ELF-1 (cell line): ENCODE measurements around the gene GRIK5.

Experiments
- DNase-seq: peaks from one replicate; pipeline ENCODE4 v3.0.0-alpha.2; 2016; ENCODE audit warnings: low read depth, low spot score

GRIK5 gene

GRCh38 chr19:42076380-42076944, 6.5 kb upstream of the GRIK5 start:
- DNase-seq, result no peak

GRCh38 chr19:42075616-42076379, 5.8 kb upstream of the GRIK5 start, which contains the start of gene ZNF574:
TSS of gene ZNF574 (plus strand) at chr19:42076166. CDS start at chr19:42078607, 2,441 bp downstream.
- DNase-seq, result peak; percentile 100

GRCh38 chr19:42075364-42075615, 5.3 kb upstream of the GRIK5 start:
- no peak for DNase-seq

- DNase-seq, result peak; percentile 39
These were observed 4.7 kb upstream of the GRIK5 start for GRCh38 chr19:42074513-42075363.

GRCh38 chr19:42071247-42071646, 1.2 kb upstream of the GRIK5 start:
- DNase-seq, result no peak

- DNase-seq, result no peak
These were observed 1.0 kb downstream of the GRIK5 start for GRCh38 chr19:42068756-42069571.

GRCh38 chr19:42068361-42068755, 1.6 kb downstream of the GRIK5 start:
- DNase-seq, result no peak

- no peak for DNase-seq
These were observed 2.6 kb downstream of the GRIK5 start for GRCh38 chr19:42067315-42067888.

- peak; percentile 82 for DNase-seq
These were observed 3.8 kb downstream of the GRIK5 start for GRCh38 chr19:42066075-42066754.

- DNase-seq, result no peak
These were observed 4.5 kb downstream of the GRIK5 start for GRCh38 chr19:42065511-42065910.

- no peak for DNase-seq
These were observed 5.0 kb downstream of the GRIK5 start for GRCh38 chr19:42065051-42065450.

GRCh38 chr19:42064432-42064831, 5.6 kb downstream of the GRIK5 start:
- no peak for DNase-seq

- no peak for DNase-seq
These were observed 7.6 kb downstream of the GRIK5 start for GRCh38 chr19:42062381-42062780.

GRCh38 chr19:42060117-42060516, 9.9 kb downstream of the GRIK5 start:
- no peak for DNase-seq

GRCh38 chr19:42059196-42059595, 10.8 kb downstream of the GRIK5 start:
- no peak for DNase-seq

- DNase-seq, result no peak
These were observed 12.2 kb downstream of the GRIK5 start for GRCh38 chr19:42057846-42058245.

- no peak for DNase-seq
These were observed 15.8 kb downstream of the GRIK5 start for GRCh38 chr19:42054205-42054604.

GRCh38 chr19:42053037-42053935, 16.7 kb downstream of the GRIK5 start:
- no peak for DNase-seq

GRCh38 chr19:42052241-42052863, 17.7 kb downstream of the GRIK5 start:
- DNase-seq, result no peak
